ENCODE results near the gene MSS51. TPM values are rescaled to one million over a fixed set of nuclear protein-coding genes. Genes with fewer than 3 reads are reported as not detected.

Gene MSS51
- total RNA-seq, 1 donor from 2014 or later, result 2.8 TPM

DNA sequence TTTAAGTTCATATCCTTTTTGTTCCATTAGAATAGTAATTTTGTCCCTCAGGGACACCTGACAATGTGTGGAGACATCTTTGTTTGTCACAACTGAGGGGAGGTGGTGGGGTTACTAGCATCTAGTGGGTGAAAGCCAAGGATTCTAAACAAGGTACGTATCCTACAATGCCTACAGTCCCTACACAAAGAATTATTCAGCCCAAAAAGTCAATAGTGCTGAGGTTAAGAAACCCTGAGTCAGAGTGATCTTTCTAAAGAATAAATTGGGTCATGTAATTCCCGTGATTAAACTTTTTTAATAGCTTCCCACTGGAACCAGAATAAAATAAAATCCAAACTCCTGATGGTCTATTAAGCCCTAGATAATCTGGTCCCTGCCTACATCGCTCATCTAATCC, 16.8 kb downstream of the MSS51 start:
- Mint-ChIP-seq H3K27ac (ENCODE audit: unreplicated experiment) (no peak overlapping the region), H3K36me3 (ENCODE audit: unreplicated experiment) (peaks cover 7% of the 10 kb centered on the region), H3K9me3 (ENCODE audit: unreplicated experiment) (no peaks in the 10 kb centered on the region)

DNA sequence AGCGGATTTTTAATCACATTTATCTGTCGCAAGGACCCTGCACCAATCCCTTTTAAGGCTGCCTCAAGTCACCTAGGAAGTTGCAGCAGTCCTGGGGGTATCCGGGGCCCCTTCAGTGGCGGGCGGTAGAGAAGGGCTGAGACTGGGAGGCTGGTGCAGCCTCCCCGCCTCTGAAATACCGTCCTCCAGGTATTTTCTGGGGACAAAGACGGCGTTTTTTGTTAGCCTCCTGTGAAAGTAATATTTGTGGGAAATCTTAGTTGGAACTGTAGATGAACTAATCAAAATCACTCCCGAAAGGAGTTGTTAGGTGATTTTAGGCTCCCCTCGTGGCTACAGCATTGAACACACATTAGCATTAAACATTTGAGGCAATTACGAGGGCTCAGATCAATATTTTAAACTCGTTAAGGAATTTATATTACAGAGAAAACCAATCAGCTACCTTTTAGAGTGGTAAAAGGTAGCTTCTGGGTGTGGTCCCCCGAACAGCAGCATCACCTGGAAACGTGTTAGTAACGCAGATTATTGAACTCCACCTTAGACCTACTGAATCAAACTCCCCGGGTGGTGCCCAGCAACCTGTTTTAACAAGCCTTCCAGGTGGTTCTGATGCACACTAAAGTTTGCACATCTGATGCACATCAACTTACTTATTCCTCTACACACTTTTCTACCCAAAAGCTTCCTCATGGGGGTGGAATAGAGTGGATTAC, 19.0 kb downstream of the MSS51 start:
- TF ChIP-seq, protein P1, sequence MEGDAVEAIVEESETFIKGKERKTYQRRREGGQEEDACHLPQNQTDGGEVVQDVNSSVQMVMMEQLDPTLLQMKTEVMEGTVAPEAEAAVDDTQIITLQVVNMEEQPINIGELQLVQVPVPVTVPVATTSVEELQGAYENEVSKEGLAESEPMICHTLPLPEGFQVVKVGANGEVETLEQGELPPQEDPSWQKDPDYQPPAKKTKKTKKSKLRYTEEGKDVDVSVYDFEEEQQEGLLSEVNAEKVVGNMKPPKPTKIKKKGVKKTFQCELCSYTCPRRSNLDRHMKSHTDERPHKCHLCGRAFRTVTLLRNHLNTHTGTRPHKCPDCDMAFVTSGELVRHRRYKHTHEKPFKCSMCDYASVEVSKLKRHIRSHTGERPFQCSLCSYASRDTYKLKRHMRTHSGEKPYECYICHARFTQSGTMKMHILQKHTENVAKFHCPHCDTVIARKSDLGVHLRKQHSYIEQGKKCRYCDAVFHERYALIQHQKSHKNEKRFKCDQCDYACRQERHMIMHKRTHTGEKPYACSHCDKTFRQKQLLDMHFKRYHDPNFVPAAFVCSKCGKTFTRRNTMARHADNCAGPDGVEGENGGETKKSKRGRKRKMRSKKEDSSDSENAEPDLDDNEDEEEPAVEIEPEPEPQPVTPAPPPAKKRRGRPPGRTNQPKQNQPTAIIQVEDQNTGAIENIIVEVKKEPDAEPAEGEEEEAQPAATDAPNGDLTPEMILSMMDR (IDR thresholded peaks at IDR 0.05), result peak; percentile 10
- peak overlapping the region; percentile 82 for H3K4me3 Mint-ChIP-seq (ENCODE audit: unreplicated experiment)
- peaks cover 5% of the 10 kb centered on the region for H3K36me3 Mint-ChIP-seq (ENCODE audit: unreplicated experiment)
- peaks cover 21% of the 10 kb centered on the region for H3K4me1 Mint-ChIP-seq (ENCODE audit: unreplicated experiment)
- no peaks in the 10 kb centered on the region for H3K27me3 Mint-ChIP-seq (ENCODE audit: unreplicated experiment)
- peak overlapping the region; percentile 65 for H3K27ac Mint-ChIP-seq (ENCODE audit: unreplicated experiment)
- no peak for DNase-seq (ENCODE audit: extremely low spot score, unreplicated experiment)
- H3K9me3 Mint-ChIP-seq (ENCODE audit: unreplicated experiment), result no peaks in the 10 kb centered on the region

More for the DNA sequence above, 16.8 kb downstream of the MSS51 start:
- H3K27me3 Mint-ChIP-seq (ENCODE audit: unreplicated experiment), result no peaks in the 10 kb centered on the region
- TF ChIP-seq, protein P1 (IDR thresholded peaks at IDR 0.05), result no peak
- DNase-seq (ENCODE audit: extremely low spot score, unreplicated experiment), result no peak
- H3K4me3 Mint-ChIP-seq (ENCODE audit: unreplicated experiment), result no peak overlapping the region
- H3K4me1 Mint-ChIP-seq (ENCODE audit: unreplicated experiment), result peaks cover 18% of the 10 kb centered on the region

DNA sequence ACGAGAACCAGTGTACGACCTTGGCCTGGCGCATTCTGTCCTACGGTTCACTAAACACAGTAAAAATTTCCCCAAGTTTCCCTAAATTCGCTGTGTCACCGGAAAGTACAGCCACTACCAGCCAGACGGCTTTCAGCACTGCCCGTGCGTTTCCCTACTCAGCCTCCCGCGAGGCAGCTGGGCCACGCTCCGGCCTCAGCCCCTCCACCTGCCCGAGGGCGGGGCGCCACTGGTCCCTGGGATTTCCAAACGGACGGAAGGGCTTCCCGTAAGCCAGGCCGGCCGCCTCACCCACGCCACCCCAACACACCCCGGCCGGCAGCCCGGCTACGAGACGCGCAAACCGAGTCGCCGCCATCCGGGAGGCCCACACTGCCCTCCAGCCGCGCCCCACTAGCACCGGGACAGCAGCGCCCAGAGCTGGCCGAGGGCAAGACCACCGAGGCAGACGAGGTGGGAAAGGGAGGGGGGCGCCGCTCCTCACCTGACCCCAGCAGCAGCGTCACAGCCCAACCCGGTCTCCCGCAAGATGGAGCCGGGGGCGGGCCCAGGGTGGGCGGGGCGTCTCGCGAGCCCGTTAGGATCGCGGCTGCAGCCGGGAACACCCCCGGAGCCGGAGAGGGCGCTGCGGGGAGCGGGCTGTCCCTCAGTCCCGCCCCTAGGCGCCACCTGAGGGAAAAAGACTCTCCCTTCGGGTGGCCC, 19.7 kb downstream of the MSS51 start, which contains the start of gene ANXA7:
Gene ANXA7, minus strand, starts transcription at position 531 of the 702 bp plus-strand sequence. CDS start 13,202 bp downstream, outside the sequence.
- TF ChIP-seq, protein P1 (IDR thresholded peaks at IDR 0.05), result peak; percentile 42
- no peaks in the 10 kb centered on the region for H3K9me3 Mint-ChIP-seq (ENCODE audit: unreplicated experiment)
- peak within 1 kb of the TSS; percentile 83 for H3K4me3 Mint-ChIP-seq (ENCODE audit: unreplicated experiment)
- peak; percentile 95 for DNase-seq (ENCODE audit: extremely low spot score, unreplicated experiment)
- no peaks in the 10 kb centered on the region for H3K27me3 Mint-ChIP-seq (ENCODE audit: unreplicated experiment)
- H3K27ac Mint-ChIP-seq (ENCODE audit: unreplicated experiment), result peak within 1 kb of the TSS; percentile 92
- H3K4me1 Mint-ChIP-seq (ENCODE audit: unreplicated experiment), result peaks cover 24% of the 10 kb centered on the region
- H3K36me3 Mint-ChIP-seq (ENCODE audit: unreplicated experiment), result peaks cover 5% of the 10 kb centered on the region

DNA sequence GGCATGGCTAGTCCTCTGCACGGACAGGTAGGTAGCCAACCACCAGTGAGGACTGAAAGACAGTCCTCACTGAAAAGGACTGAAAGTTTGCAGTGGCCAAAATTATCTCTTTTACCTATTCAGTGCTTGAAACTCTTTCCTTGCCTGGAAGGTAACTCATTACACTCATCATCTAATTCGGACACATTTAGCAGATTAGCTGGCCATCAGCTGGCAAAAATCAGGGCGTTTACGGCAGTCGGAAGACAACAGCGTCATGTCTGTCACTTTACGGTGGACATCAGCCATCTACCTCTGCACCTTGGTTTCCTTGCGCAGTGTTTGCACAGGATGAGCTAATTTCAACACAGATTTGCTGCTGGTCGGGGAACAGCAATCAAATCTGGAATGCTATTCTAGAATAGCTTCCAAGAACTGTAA, 20.2 kb downstream of the MSS51 start:
- H3K27ac Mint-ChIP-seq (ENCODE audit: unreplicated experiment), result peak overlapping the region; percentile 92

More for the DNA sequence above, 20.2 kb downstream of the MSS51 start:
- H3K27me3 Mint-ChIP-seq (ENCODE audit: unreplicated experiment), result no peaks in the 10 kb centered on the region
- no peak for DNase-seq (ENCODE audit: extremely low spot score, unreplicated experiment)
- H3K4me1 Mint-ChIP-seq (ENCODE audit: unreplicated experiment), result peaks cover 24% of the 10 kb centered on the region
- H3K9me3 Mint-ChIP-seq (ENCODE audit: unreplicated experiment), result no peaks in the 10 kb centered on the region
- peak overlapping the region; percentile 83 for H3K4me3 Mint-ChIP-seq (ENCODE audit: unreplicated experiment)
- TF ChIP-seq, protein P1 (IDR thresholded peaks at IDR 0.05), result no peak
- H3K36me3 Mint-ChIP-seq (ENCODE audit: unreplicated experiment), result peaks cover 5% of the 10 kb centered on the region
